SJSA1 (cell line): Measurements from ENCODE around the gene CDK5R1. TPM values are rescaled to one million over a fixed set of nuclear protein-coding genes. Genes with fewer than 3 reads are reported as not detected.
A peak's percentile ranks its signal among the peaks of the same experiment; 100 is the strongest.

Source experiments
- DNase-seq, 2 experiments: peaks; one replicate each; pipeline ENCODE4 v3.0.0-alpha.2; 2015 to 2020; ENCODE audit warnings: low spot score in 2 of 2, low read depth in 1 of 2
- H3K27ac ChIP-seq: fragments of 250-450 bp; sonication (Bioruptor Pico); 2 replicates; pipeline ENCODE4 v1.5.1; 2020; ENCODE audit warnings: mild to moderate bottlenecking, moderate library complexity
- H3K27me3 ChIP-seq: fragments of 250-450 bp; sonication (Bioruptor Pico); replicated peaks from 2 replicates; pipeline ENCODE4 v1.5.1; 2020; ENCODE audit warnings: mild to moderate bottlenecking, moderate library complexity
- H3K36me3 ChIP-seq: fragments of 250-450 bp; sonication (Bioruptor Pico); 2 replicates; pipeline ENCODE4 v1.5.1; 2020; ENCODE audit warnings: mild to moderate bottlenecking
- H3K4me1 ChIP-seq: fragments of 250-450 bp; sonication (Bioruptor Pico); replicated peaks from 2 replicates; pipeline ENCODE4 v1.6.1; 2021; ENCODE audit warnings: mild to moderate bottlenecking
- H3K4me3 ChIP-seq: fragments of 250-450 bp; sonication (Bioruptor Pico); 2 replicates; pipeline ENCODE4 v1.5.1; 2020; ENCODE audit warnings: mild to moderate bottlenecking
- H3K9me3 ChIP-seq: fragments of 250-450 bp; sonication (Bioruptor Pico); replicated peaks from 2 replicates; pipeline ENCODE4 v1.5.1; 2020; ENCODE audit warnings: mild to moderate bottlenecking
- total RNA-seq: library from RNA; depleted of rRNA; stranded (reverse); fragments of >200 nt; shearing (Covaris generic); gene quantifications from 2 replicates; pipeline ENCODE4 v1.2.3, GENCODE V29; 2014

CDK5R1 gene
- total RNA-seq, 1 experiment from 2014 or later, result 2.5 TPM

DNA sequence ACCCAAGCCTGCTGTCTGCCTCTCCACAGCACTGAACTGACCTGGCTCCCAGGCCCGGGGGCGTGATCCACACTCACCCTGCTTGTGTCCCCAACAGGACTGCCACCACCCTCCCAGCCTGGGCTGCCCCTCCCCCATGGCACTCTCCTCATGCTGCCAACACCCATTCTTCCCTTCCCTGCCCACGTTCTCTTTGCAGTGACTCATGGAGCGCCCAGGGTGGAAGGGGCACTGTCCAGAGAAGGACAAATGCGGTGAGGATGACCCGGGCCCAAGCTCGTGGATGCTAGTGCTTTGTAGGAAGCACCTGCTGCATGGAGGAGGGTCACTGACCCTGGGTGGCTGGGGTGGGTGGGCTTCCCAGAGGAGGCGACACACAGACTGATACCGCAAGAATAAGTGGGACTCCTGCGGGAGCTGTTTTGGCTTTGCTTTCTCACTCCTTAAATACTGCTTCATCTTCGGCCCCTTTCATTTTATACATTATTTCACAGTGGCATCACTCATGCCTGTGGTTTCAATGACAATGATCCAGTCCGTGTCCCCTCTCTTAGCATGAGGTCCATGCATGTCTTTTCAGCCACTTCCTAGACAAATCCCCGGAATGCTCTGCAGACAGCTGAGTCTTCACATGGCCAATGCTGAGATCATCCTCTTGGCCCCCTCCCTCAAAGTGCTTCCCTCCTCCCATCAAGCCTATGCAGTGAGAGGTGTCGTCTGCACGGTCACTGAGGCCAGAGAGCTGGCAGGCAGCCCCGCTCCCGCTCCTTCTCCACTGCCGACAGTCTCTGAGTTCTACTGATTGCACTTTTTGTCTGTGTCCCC is 17.6 kb downstream of the CDK5R1 start:
- Histone ChIP-seq H3K27me3 (no peaks in the 10 kb centered on the region), H3K4me3 (no peak overlapping the region), H3K27ac (peak overlapping the region; percentile 55), H3K9me3 (no peaks in the 10 kb centered on the region), H3K36me3 (no peaks in the 10 kb centered on the region), H3K4me1 (peaks cover 33% of the 10 kb centered on the region)
- peak; percentile 74 to 78 for DNase-seq

DNA sequence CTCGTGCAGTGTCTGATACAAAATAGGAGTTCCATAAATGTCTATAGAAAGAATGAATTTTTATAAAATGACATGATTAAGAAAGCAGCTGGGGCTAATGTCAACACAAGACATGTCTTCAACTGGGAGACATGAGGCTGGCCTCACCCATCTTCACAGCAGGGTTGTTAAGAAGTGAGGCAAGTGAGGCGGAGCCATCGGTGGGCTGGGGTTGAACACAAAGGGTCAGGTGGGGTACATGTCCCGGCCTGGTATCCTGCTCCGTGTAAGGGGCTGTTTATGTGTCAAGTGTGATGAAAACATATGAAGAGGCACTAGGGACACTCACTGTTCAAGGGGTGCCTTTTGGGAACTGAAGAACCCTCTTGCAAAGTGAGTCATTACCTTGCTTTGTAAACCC is 22.1 kb downstream of the CDK5R1 start:
- H3K4me3 ChIP-seq, result no peak overlapping the region
- H3K36me3 ChIP-seq, result no peaks in the 10 kb centered on the region
- H3K27ac ChIP-seq, result no peak overlapping the region
- no peaks in the 10 kb centered on the region; the same call in 1 of the 2 replicates for H3K9me3 ChIP-seq
- DNase-seq, result no peak
- no peaks in the 10 kb centered on the region for H3K27me3 ChIP-seq
- H3K4me1 ChIP-seq, result peaks cover 22% of the 10 kb centered on the region

DNA sequence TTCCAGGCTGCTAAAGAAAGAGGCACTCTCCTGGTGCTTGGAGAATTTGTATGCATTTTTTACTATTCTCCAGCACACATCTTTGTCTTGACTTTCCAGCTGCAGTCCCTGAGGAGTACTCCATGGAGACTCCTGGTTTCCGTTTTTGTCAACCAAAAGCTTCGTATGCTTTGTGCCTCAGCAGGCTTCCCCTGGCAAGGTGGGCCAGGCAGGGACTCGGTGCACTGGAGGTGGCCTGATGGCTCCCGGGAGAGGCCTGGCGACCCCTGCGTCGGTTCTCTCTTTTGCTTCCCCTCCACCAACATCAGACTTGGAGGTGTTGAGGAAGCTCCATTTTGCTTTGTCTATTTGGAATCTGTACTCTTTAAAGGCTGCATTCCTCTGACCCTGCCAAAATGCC is 23.7 kb downstream of the CDK5R1 start:
- peaks cover 6% of the 10 kb centered on the region for H3K4me1 ChIP-seq
- no peaks in the 10 kb centered on the region for H3K36me3 ChIP-seq
- H3K27me3 ChIP-seq, result no peaks in the 10 kb centered on the region
- no peak for DNase-seq
- H3K9me3 ChIP-seq, result no peaks in the 10 kb centered on the region; the same call in 1 of the 2 replicates
- H3K4me3 ChIP-seq, result no peak overlapping the region
- H3K27ac ChIP-seq, result no peak overlapping the region

DNA sequence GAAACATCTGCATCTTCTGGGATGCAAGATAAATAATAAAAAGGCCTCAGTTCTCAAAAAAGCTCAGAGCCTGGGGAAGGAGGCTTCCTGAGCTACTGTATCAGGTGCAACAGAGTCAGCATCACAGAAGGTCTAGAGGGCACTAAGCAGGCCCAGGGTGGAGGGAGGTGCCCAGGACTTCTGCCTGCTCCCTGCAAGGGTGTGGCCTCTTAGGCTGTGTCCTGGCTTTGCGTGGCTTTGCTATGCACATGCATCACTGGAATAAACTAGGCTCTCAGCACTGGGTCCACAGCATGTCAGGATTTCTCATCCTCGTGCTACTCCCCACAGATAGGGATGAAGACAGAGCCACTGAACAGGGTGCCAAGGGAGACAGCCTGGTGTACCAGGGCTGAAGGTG is 25.5 kb downstream of the CDK5R1 start:
- Histone ChIP-seq H3K27me3 (no peaks in the 10 kb centered on the region), H3K4me1 (no peaks in the 10 kb centered on the region), H3K27ac (no peak overlapping the region), H3K4me3 (no peak overlapping the region), H3K9me3 (no peaks in the 10 kb centered on the region; the same call in 1 of the 2 replicates), H3K36me3 (no peaks in the 10 kb centered on the region)
- DNase-seq, result no peak

DNA sequence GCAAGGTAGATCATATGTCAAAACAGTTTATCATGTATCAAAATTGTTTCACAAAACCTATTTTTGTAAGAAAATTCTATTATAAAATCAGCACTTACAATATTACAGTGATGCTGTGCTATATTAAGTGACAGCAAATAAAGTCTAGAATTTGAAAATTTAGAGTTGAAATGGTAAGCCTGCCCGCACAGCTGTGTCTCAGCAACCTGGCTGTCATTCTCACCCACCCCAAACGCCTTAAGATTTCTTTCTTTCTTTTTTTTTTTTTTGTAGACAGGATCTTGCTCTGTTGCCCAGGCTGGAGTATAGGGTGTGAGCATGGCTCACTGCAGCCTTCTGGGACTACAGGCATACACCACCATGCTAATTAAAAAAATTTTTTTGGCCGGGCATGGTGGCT is 26.8 kb downstream of the CDK5R1 start:
- Histone ChIP-seq H3K4me3 (no peak overlapping the region), H3K36me3 (no peaks in the 10 kb centered on the region), H3K9me3 (no peaks in the 10 kb centered on the region; the same call in 1 of the 2 replicates), H3K27me3 (no peaks in the 10 kb centered on the region), H3K27ac (no peak overlapping the region), H3K4me1 (no peaks in the 10 kb centered on the region)
- no peak for DNase-seq

DNA sequence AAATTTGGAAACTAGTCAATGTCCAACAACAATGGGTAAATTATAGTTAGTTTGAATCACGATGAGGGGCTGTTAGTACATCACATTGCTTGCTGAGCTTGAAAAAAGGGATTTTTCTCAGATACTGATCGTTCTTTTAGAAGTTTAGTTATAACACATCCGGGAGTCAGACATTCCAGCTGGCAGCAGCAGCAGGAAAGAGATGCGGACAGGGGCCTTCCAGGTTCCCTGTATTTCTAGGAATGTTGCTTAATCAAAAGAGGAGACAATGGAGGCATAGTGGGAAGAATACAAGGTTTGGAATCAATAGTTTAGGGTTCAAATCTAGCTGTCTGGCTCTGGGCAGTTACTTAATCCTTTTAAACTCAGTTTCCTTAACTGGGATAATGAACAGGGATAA is 27.8 kb downstream of the CDK5R1 start:
- peaks cover 6% of the 10 kb centered on the region; the same call in 1 of the 2 replicates for H3K4me1 ChIP-seq
- no peak for DNase-seq
- H3K27ac ChIP-seq, result no peak overlapping the region
- no peaks in the 10 kb centered on the region; the same call in 1 of the 2 replicates for H3K27me3 ChIP-seq
- H3K36me3 ChIP-seq, result no peaks in the 10 kb centered on the region
- no peak overlapping the region for H3K4me3 ChIP-seq
- H3K9me3 ChIP-seq, result no peaks in the 10 kb centered on the region; the same call in 1 of the 2 replicates

DNA sequence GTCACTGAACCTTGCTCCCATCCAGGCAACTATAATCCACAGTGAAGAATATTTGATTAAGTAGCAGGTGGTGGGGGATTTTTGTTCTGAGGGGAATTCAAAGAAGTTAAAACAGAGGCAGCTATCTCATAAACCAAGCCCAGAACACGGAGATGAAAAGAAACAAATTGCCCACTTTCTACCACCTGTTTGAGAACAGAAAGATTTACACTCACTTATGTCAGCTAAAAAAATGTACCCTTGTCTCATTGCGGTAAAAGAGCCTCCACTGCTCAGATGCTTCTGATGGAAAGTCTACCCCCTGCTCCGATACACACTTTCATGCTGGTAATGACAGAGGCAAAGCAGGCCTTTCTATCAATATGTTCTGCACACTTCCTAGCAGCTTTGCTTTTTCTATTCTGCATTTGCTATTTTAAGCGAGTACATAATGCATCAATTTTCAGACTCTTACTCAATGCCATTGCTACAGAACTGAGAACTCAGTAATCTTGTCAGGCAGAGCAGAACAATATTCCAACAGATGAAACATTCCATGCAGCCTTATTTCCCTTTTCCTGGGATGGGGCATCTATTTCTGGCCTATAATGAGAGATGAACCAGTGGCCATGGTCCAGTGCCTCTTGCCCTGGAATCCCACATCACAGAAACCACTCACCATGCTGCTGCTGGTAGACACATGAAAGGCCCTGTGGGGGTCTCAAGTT is 29.0 kb downstream of the CDK5R1 start:
- no peak overlapping the region for H3K27ac ChIP-seq
- H3K4me3 ChIP-seq, result no peak overlapping the region
- H3K9me3 ChIP-seq, result no peaks in the 10 kb centered on the region; the same call in 1 of the 2 replicates
- H3K36me3 ChIP-seq, result no peaks in the 10 kb centered on the region
- DNase-seq, result no peak
- no peaks in the 10 kb centered on the region; the same call in 1 of the 2 replicates for H3K27me3 ChIP-seq
- H3K4me1 ChIP-seq, result peaks cover 12% of the 10 kb centered on the region; the same call in 1 of the 2 replicates

DNA sequence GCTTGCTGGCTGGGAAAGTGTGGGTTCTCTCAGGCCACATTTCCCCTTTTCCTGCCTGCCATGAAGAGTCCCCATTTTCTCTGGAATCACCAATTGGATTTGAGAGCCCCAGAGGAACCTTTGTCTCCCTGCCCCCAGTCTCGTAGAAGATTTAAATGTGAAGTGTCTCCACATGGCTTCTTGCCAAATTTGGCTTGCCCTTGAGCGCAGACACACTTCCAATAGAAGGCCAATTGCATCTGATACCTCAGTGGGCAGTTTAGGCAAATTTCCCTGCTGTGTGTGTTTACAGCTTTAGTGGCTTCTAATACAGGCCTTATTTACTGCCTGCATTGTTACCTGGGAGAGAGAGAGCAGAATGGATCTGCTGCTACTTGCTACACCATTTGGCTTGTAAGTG is 29.7 kb downstream of the CDK5R1 start:
- no peaks in the 10 kb centered on the region; the same call in 1 of the 2 replicates for H3K9me3 ChIP-seq
- no peak overlapping the region for H3K27ac ChIP-seq

DNA sequence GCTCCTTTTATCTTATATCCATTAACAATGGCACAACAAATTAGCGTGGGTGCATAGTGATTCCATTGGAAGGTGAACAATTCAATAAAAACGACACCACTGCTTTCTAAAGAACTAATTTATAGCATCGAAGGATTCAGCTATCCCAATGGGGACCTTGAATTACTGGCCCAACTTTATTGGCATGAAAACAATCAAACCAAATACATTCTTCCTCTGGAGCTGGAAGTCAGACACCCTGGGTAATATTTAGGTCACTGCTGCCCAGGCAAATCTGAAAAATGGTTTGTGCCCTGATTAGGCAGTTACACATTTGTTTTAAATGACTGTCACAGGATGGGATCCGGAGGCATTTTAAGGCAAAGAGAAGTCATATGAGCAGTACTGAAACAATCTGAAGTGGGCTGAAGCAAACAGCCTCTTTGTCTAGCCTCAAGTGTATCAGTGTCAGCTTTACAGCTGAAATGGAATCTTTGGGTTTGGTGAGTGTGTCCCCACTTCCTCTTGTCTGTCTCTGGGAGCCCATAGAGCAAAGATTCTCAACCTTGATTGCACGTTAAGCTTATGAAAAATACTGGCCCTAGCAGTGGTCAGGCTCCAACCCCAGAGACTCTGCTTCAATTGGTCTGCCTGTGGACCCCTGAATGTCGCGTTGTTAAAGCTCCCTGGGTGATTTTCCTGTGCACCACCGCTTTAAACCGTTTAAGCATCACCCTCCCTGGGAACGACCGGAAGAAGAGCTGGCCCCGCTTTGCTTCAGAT is 30.3 kb downstream of the CDK5R1 start:
- Histone ChIP-seq H3K4me3 (no peak overlapping the region), H3K9me3 (no peaks in the 10 kb centered on the region; the same call in 1 of the 2 replicates), H3K36me3 (no peaks in the 10 kb centered on the region), H3K27ac (no peak overlapping the region), H3K27me3 (no peaks in the 10 kb centered on the region; the same call in 1 of the 2 replicates), H3K4me1 (peaks cover 12% of the 10 kb centered on the region; the same call in 1 of the 2 replicates)
- no peak for DNase-seq

More for the DNA sequence above, 29.7 kb downstream of the CDK5R1 start:
- Histone ChIP-seq H3K36me3 (no peaks in the 10 kb centered on the region), H3K4me3 (no peak overlapping the region), H3K27me3 (no peaks in the 10 kb centered on the region; the same call in 1 of the 2 replicates), H3K4me1 (peaks cover 12% of the 10 kb centered on the region; the same call in 1 of the 2 replicates)
- no peak for DNase-seq

DNA sequence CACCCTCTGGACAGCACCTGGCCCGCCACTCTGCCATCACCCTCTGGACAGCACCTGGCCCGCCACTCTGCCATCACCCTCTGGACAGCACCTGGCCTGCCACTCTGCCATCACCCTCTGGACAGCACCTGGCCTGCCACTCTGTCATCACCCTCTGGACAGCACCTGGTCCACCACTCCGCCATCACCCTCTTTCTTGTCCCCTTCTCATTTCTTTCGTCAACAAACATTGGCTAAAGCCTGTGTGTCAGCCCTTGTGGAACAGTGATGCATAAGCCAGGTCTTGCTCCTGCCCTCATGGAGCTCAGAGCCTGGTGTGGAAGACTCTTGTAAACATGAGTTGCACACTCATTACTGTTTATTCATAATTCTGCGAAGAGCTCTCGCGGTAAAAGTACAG is 31.2 kb downstream of the CDK5R1 start:
- Histone ChIP-seq H3K27me3 (no peaks in the 10 kb centered on the region; the same call in 1 of the 2 replicates), H3K9me3 (no peaks in the 10 kb centered on the region; the same call in 1 of the 2 replicates), H3K27ac (no peak overlapping the region), H3K4me3 (no peak overlapping the region), H3K4me1 (peaks cover 12% of the 10 kb centered on the region; the same call in 1 of the 2 replicates), H3K36me3 (no peaks in the 10 kb centered on the region)
- no peak for DNase-seq

DNA sequence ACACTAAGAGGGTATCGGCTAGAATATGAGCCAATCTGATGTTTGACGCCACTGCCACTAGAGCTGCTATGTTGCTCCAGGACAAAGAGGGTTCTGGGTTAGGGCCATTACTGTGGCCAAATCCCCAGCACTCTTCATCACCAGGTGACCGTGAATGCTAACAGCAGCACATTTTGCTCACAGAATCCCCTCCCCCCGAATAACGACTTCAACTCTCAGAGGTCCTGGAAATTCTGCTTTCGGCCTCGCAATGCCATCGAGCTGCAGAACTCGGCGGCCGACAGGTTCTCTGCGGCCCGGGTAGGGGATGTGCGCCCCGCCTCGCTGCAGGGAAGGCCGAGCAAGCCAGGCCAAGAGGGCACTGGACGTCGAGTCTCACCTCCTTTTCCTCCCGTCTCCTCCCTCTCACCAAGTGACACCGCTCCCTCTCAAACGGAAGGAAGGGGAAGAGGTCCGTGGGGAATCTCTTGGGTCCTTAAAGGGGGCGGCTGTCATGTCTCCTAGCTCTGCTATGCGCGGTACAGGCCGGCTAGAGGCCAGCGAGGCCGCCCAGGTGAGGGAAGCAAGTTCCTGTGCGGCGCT is 31.9 kb downstream of the CDK5R1 start:
- Histone ChIP-seq H3K4me1 (peaks cover 12% of the 10 kb centered on the region; the same call in 1 of the 2 replicates), H3K4me3 (peak overlapping the region; percentile 41), H3K9me3 (no peaks in the 10 kb centered on the region), H3K36me3 (no peaks in the 10 kb centered on the region), H3K27ac (no peak overlapping the region), H3K27me3 (no peaks in the 10 kb centered on the region; the same call in 1 of the 2 replicates)
- DNase-seq, result no peak

DNA sequence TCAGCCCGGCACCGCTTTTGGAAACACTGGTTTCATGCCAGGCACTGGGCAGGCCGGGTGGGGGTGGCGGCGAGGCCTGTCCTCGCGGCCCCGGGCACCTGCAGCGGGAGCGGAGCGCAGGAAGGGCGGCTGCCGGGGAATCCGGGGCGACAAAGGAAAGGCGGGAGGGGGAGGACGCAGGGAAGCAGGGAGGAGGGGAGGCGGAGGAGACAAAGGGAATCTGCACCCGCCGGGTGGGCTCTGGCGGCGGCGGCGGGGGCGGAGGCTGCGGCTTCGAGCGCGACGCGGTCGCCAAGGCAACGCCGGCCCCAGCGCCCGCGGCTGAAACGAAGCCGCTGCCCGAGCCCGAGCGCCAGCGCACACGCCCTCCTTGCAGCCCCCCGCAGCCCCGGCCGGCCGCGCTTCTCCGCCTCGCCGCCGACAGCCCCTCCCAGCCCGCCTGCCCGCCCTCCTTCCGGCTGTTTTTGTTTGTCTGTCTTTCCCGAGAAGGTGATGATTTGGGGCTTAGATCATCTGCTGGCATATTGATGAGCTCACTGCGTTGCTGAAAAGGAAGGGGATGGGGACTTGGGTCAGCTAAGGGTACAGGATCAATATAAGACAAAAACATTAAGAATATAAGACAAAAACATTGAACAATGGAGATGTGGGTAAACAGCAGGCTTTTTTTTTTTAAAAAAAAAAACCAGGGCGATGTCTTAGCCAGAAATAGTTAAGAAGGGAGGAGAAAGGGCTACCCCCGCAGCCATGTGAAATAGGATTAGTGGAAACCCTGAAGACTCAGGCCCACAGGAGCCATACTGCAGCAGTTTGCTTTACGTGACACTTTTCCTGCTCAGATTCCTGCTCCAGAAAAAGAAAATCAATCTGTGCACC is 32.7 kb downstream of the CDK5R1 start:
- H3K27me3 ChIP-seq, result no peaks in the 10 kb centered on the region; the same call in 1 of the 2 replicates
- H3K36me3 ChIP-seq, result no peaks in the 10 kb centered on the region
- no peaks in the 10 kb centered on the region for H3K9me3 ChIP-seq
- H3K4me1 ChIP-seq, result peaks cover 12% of the 10 kb centered on the region; the same call in 1 of the 2 replicates
- no peak overlapping the region for H3K27ac ChIP-seq
- peak overlapping the region; percentile 41 for H3K4me3 ChIP-seq
- DNase-seq, result peak; percentile 24 to 54
